Sigmoid colon (tissue), 4 donors: ENCODE results near the gene LMNTD1.
"Not testable (repeated sequence)": the region's sequence is repeated elsewhere in the genome, so short reads cannot be mapped to it uniquely, and the experiment has no call there.

Experiments used
- CTCF ChIP-seq, 4 experiments: fragments of 450-650 bp in 3 of 4; fragments of 200-600 bp in 1 of 4; IDR thresholded peaks; one replicate each; pipeline ENCODE4 v1.5.1; 2016 to 2019; ENCODE audit warnings: antibody characterized with exemption in 4 of 4, mild to moderate bottlenecking in 3 of 4, moderate library complexity in 2 of 4
- EP300 ChIP-seq, 4 donors: sonication (generic); formaldehyde crosslinking; IDR thresholded peaks; one replicate each; pipeline ENCODE4 v1.6.1; 2017; ENCODE audit warnings: antibody characterized with exemption in 4 of 4
- POLR2A ChIP-seq, 2 donors: fragments of 450-650 bp; IDR thresholded peaks; one replicate each; pipeline ENCODE4 v1.6.1; 2016; ENCODE audit warnings: antibody characterized with exemption in 2 of 2, mild to moderate bottlenecking in 2 of 2, moderate library complexity in 2 of 2
- POLR2AphosphoS5 ChIP-seq, 4 donors: sonication (generic); formaldehyde crosslinking; IDR thresholded peaks; one replicate each; pipeline ENCODE4 v1.6.1; 2017; ENCODE audit warnings: antibody characterized with exemption in 4 of 4

- not testable (repeated sequence) for TF ChIP-seq EP300, CTCF, POLR2AphosphoS5, POLR2A (IDR thresholded peaks at IDR 0.05)
Observed at GRCh38 chr12:25488956-25489870, 63.9 kb downstream of the LMNTD1 start.
